Calu3 (cell line): ENCODE results near the gene SERHL2. TPM values are rescaled to one million over a fixed set of nuclear protein-coding genes. Genes with fewer than 3 reads are reported as not detected.

Source experiments
- BruUV-seq: library from RNA; stranded (reverse); fragments of 400-500 nt; replicated peaks from 2 replicates; lab custom pipeline; 2021; lab: Mats Ljungman, UMichigan
- CTCF ChIA-PET: fragments of 300-600 bp; sonication (Branson Sonifier 250); formaldehyde crosslinking; loops from one replicate; lab custom pipeline; 2022; ENCODE audit warnings: antibody characterized with exemption; lab: Charles Lee
- DNase-seq: peaks from one replicate; pipeline ENCODE4 v3.0.0; 2022
- H3K27ac Mint-ChIP-seq: one replicate; pipeline ENCODE4 v1.8.0; 2022; ENCODE audit warnings: mixed read lengths; ENCODE audit not compliant: unreplicated experiment
- H3K27me3 Mint-ChIP-seq: one replicate; pipeline ENCODE4 v1.8.0; 2022; ENCODE audit warnings: mixed read lengths; ENCODE audit not compliant: unreplicated experiment
- H3K36me3 Mint-ChIP-seq: one replicate; pipeline ENCODE4 v1.8.0; 2022; ENCODE audit warnings: mild to moderate bottlenecking, moderate library complexity, mixed read lengths; ENCODE audit not compliant: insufficient read depth, unreplicated experiment
- H3K4me1 Mint-ChIP-seq: one replicate; pipeline ENCODE4 v1.8.0; 2022; ENCODE audit warnings: mild to moderate bottlenecking, low read depth, mixed read lengths; ENCODE audit not compliant: unreplicated experiment
- H3K4me3 Mint-ChIP-seq: one replicate; pipeline ENCODE4 v1.8.0; 2022; ENCODE audit warnings: mild to moderate bottlenecking, low read depth, moderate library complexity, mixed read lengths; ENCODE audit not compliant: unreplicated experiment
- H3K9me3 Mint-ChIP-seq: one replicate; pipeline ENCODE4 v1.8.0; 2022; ENCODE audit warnings: low read depth, mixed read lengths; ENCODE audit not compliant: unreplicated experiment
- intact Hi-C: fragments of 100-400 bp; cut with micrococcal nuclease; formaldehyde crosslinking; loops from one replicate; pipeline ENCODE4 v1.10.0; 2022; ENCODE audit not compliant: unreplicated experiment
- total RNA-seq: library from RNA; stranded (reverse); gene quantifications from 2 replicates; pipeline ENCODE4 v1.2.3, GENCODE V29; 2022
- TF ChIP-seq, protein P1 (sequence below): fragments of 200-600 bp; IDR thresholded peaks from one replicate; pipeline ENCODE4 v1.8.0; 2022; ENCODE audit warnings: antibody characterized with exemption; ENCODE audit not compliant: unreplicated experiment

The SERHL2 gene
- total RNA-seq, 1 experiment from 2014 or later: 0.45 TPM

DNA sequence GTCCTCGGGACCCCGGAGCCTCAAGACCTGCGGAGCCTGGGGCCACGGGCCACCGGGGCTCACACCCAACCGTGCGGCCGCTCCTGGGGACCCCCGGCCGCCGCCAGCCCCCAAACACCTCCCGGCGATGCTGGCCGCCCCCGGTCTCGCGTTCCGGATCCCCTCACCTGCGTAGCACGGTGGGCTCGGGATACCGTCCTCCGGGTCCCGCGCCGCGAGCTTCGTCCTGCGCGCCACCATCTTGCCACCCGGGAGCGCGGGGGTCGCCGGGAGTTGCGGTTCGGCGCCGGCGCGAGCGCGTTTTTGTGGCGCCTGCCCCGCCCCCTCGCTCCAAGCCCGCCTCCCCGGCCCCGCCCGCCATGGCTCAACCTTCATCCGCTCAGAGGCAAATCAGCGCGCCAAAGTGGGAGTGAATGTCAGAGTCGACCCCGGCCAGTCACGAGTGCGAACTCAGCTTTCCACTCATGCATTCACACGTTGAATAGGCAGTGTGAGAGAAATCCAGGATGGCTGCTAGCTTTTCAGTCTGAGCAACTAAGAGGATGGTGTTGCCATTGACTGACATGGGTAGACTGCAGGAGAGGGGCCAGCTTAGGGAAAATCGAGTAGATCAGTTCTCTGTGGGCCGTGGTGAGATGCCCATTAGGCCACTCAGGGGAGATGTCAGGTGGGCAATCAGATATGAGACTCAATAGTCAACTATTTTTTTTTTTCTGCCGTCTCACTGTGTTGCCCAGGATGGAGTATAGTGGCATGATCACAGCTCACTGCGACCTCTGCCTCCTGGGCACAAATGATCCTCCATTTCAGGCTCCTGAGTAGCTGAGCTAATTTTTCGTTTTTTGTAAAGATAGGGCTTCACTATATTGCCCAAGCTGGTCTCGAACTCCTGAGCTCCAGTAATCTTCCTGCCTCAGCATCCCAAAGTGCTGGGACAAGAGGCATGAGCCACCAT lies 28.3 kb downstream of the SERHL2 start:
- H3K27me3 Mint-ChIP-seq: no peaks in the 10 kb centered on the region
- H3K9me3 Mint-ChIP-seq: no peaks in the 10 kb centered on the region
- CTCF ChIA-PET: no interaction called here
- DNase-seq: peak; percentile 87
- TSS peak; percentile 60 for BruUV-seq
- TF ChIP-seq, protein P1, sequence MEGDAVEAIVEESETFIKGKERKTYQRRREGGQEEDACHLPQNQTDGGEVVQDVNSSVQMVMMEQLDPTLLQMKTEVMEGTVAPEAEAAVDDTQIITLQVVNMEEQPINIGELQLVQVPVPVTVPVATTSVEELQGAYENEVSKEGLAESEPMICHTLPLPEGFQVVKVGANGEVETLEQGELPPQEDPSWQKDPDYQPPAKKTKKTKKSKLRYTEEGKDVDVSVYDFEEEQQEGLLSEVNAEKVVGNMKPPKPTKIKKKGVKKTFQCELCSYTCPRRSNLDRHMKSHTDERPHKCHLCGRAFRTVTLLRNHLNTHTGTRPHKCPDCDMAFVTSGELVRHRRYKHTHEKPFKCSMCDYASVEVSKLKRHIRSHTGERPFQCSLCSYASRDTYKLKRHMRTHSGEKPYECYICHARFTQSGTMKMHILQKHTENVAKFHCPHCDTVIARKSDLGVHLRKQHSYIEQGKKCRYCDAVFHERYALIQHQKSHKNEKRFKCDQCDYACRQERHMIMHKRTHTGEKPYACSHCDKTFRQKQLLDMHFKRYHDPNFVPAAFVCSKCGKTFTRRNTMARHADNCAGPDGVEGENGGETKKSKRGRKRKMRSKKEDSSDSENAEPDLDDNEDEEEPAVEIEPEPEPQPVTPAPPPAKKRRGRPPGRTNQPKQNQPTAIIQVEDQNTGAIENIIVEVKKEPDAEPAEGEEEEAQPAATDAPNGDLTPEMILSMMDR: no peak
- H3K4me3 Mint-ChIP-seq: peak overlapping the region; percentile 90
- H3K27ac Mint-ChIP-seq: peak overlapping the region; percentile 94
- intact Hi-C loops: no loop called here
- H3K4me1 Mint-ChIP-seq: no peaks in the 10 kb centered on the region
- H3K36me3 Mint-ChIP-seq: peaks cover 66% of the 10 kb centered on the region

DNA sequence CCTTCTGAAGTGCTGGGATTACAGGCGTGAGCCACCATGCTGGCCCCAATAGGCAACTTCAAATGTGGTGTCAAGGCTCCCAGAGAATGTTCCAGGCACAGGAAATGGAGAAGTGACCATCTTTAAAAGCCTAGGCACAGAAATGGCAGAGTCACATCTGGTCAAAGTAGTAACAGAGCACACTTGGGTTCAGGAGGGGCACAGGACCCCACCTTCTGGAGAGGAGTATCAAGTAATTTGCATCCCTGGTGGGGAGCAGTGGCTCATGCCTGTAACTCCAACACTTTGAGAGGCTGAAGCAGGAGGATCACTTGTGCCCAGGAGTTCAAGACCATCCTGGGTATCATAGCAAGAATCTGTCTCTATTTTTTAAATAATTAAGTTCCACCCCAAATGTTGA lies 29.2 kb downstream of the SERHL2 start:
- no TSS peak for BruUV-seq
- H3K27ac Mint-ChIP-seq: no peak overlapping the region
- no peak overlapping the region for H3K4me3 Mint-ChIP-seq
- H3K4me1 Mint-ChIP-seq: no peaks in the 10 kb centered on the region
- intact Hi-C loops: no loop called here
- TF ChIP-seq, protein P1: no peak
- CTCF ChIA-PET: no interaction called here
- H3K9me3 Mint-ChIP-seq: no peaks in the 10 kb centered on the region
- H3K27me3 Mint-ChIP-seq: no peaks in the 10 kb centered on the region
- peaks cover 66% of the 10 kb centered on the region for H3K36me3 Mint-ChIP-seq
- no peak for DNase-seq

DNA sequence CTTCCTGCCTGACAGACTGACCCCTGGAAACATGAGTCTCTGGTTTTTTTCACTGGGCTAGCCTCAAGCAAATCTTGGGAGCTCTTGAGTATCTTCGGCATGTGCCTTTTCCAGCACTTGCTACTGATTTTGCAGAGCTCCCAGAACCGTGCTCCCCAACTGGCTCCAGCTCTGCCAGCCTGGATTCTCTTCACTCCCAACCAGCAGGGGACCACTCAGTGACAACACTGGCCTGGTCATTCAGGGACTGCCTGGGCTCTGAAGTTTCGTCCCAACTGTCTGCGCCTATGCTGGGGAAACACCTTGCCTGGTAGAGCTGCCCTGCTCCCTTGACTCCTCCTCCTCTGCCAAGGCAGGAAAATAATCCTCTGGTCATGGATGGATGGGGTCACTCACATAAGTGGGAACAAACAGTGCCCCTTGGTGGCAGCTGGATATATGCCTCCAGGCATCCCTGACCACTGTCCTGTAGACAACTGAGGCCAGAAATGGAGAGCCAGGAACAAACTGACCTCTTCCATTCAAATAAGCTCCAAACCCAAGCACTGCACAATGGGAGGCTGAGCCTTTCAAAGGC lies 30.7 kb downstream of the SERHL2 start:
- Mint-ChIP-seq H3K27ac (no peak overlapping the region), H3K9me3 (no peaks in the 10 kb centered on the region), H3K4me3 (no peak overlapping the region), H3K4me1 (no peaks in the 10 kb centered on the region), H3K27me3 (no peaks in the 10 kb centered on the region), H3K36me3 (peaks cover 65% of the 10 kb centered on the region)
- BruUV-seq: no TSS peak
- TF ChIP-seq, protein P1: no peak
- DNase-seq: no peak
- CTCF ChIA-PET: no interaction called here
- intact Hi-C loops: no loop called here

DNA sequence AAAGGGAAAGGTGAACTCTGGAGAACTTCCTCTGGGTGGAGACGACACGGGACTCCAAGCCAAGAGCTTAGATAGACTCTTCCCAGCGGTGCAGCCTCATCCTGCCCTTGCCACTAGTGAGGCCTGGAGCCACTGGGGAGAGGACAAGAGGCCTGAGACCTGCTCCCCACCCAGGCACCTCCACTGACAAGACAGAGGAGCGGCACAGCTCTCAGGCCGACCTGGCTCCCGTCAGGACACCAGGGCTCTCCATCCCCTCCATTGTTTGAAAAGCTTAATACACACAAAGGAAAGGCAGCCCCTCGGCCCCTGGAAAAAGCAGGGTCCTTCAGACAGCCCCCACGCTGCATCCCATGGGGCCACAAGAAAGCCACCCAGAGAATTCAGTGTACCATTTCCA lies 31.3 kb downstream of the SERHL2 start:
- H3K36me3 Mint-ChIP-seq: peaks cover 65% of the 10 kb centered on the region
- no TSS peak for BruUV-seq

More for the DNA sequence above, 31.3 kb downstream of the SERHL2 start:
- DNase-seq: no peak
- intact Hi-C loops: no loop called here
- Mint-ChIP-seq H3K27me3 (no peaks in the 10 kb centered on the region), H3K9me3 (no peaks in the 10 kb centered on the region), H3K27ac (no peak overlapping the region), H3K4me3 (no peak overlapping the region), H3K4me1 (no peaks in the 10 kb centered on the region)
- TF ChIP-seq, protein P1: no peak
- CTCF ChIA-PET: no interaction called here
